DND-41 (cell line): ENCODE measurements around the gene TEDC1.

Source experiments
- ATAC-seq: fragments of 200-7000 bp; cut with Tn5 transposase; 3 replicates; pipeline ENCODE4 v1.9.1; 2021; ENCODE audit warnings: low read depth; ENCODE audit not compliant: insufficient read depth
- DNase-seq: peaks from one replicate; pipeline ENCODE4 v3.0.0-alpha.2; 2020
- H2AFZ ChIP-seq: 2 replicates; pipeline ENCODE4 v1.6.0; 2012; ENCODE audit warnings: low read depth, low read length
- H3K27ac ChIP-seq: 2 replicates; pipeline ENCODE4 v1.5.1; 2012; ENCODE audit warnings: low read length, inconsistent platforms
- H3K27me3 ChIP-seq: fragments of 200-600 bp; sonication (generic); 2 replicates; pipeline ENCODE4 v1.6.0; 2012; ENCODE audit warnings: low read length, mild to moderate bottlenecking, inconsistent platforms; ENCODE audit not compliant: insufficient read depth, poor library complexity
- H3K36me3 ChIP-seq: 2 replicates; pipeline ENCODE4 v1.5.1; 2012; ENCODE audit warnings: low read length, inconsistent platforms; ENCODE audit not compliant: insufficient read depth
- H3K4me1 ChIP-seq: 2 replicates; pipeline ENCODE4 v1.5.1; 2012; ENCODE audit warnings: mild to moderate bottlenecking, low read length; ENCODE audit not compliant: insufficient read depth
- H3K4me2 ChIP-seq: 2 replicates; pipeline ENCODE4 v1.6.0; 2012; ENCODE audit warnings: mild to moderate bottlenecking, moderate library complexity, low read length, inconsistent platforms; ENCODE audit not compliant: insufficient read depth
- H3K4me3 ChIP-seq, 2 experiments: fragments of 200-600 bp in 1 of 2; shearing (Covaris generic) in 1 of 2; 2 replicates each; pipeline ENCODE4 v1.5.1; 2012 to 2016; ENCODE audit warnings: inconsistent platforms in 2 of 2, low read length in 2 of 2, mild to moderate bottlenecking in 2 of 2, low read depth in 1 of 2, moderate library complexity in 1 of 2
- H3K79me2 ChIP-seq: 2 replicates; pipeline ENCODE4 v1.6.0; 2012; ENCODE audit warnings: low read length, inconsistent platforms; ENCODE audit not compliant: insufficient read depth
- H3K9ac ChIP-seq: 2 replicates; pipeline ENCODE4 v1.6.0; 2012; ENCODE audit warnings: low read depth, mild to moderate bottlenecking, inconsistent platforms, low read length, moderate library complexity
- H3K9me3 ChIP-seq: 2 replicates; pipeline ENCODE4 v1.5.1; 2012; ENCODE audit warnings: low read length, moderate library complexity, mild to moderate bottlenecking, inconsistent platforms; ENCODE audit not compliant: insufficient read depth, severe bottlenecking
- H4K20me1 ChIP-seq: 2 replicates; pipeline ENCODE4 v1.6.0; 2012; ENCODE audit warnings: low read length; ENCODE audit not compliant: insufficient read depth
- CTCF ChIP-seq: IDR thresholded peaks from 2 replicates; pipeline ENCODE4 v1.5.1; 2012; ENCODE audit warnings: borderline replicate concordance, low read length, moderate library complexity, mild to moderate bottlenecking; ENCODE audit not compliant: poor library complexity, severe bottlenecking; ENCODE audit errors: extremely low read depth
- EZH2 ChIP-seq: IDR thresholded peaks from 3 replicates; pipeline ENCODE4 v1.6.1; 2012; ENCODE audit warnings: borderline replicate concordance, low read depth, mild to moderate bottlenecking, moderate library complexity, low read length, inconsistent platforms; ENCODE audit not compliant: severe bottlenecking

TEDC1 gene

GRCh38 chr14:105531088-105531893 is 40.2 kb downstream of the TEDC1 start:
- H3K4me3 ChIP-seq, result no peak overlapping the region
- H3K27me3 ChIP-seq, result no peaks in the 10 kb centered on the region
- H3K4me2 ChIP-seq, result no peak overlapping the region
- no peak overlapping the region for H3K9ac ChIP-seq
- ATAC-seq (no peak), DNase-seq (no peak)
- TF ChIP-seq EZH2 (no peak), CTCF (no peak)
- no peak overlapping the region for H2AFZ ChIP-seq
- H3K4me1 ChIP-seq, result peaks cover 12% of the 10 kb centered on the region
- H3K27ac ChIP-seq, result no peak overlapping the region
- H4K20me1 ChIP-seq, result no peaks in the 10 kb centered on the region
- H3K36me3 ChIP-seq, result no peaks in the 10 kb centered on the region
- H3K79me2 ChIP-seq, result no peaks in the 10 kb centered on the region
- H3K9me3 ChIP-seq, result no peaks in the 10 kb centered on the region

GRCh38 chr14:105531894-105532623 is 41.0 kb downstream of the TEDC1 start:
- TF ChIP-seq CTCF (no peak), EZH2 (no peak)

GRCh38 chr14:105532735-105533141 is 41.7 kb downstream of the TEDC1 start:
- Histone ChIP-seq H3K36me3 (no peaks in the 10 kb centered on the region), H3K9me3 (no peaks in the 10 kb centered on the region), H3K27me3 (no peaks in the 10 kb centered on the region), H3K9ac (no peak overlapping the region), H4K20me1 (peaks cover 2% of the 10 kb centered on the region; the same call in 1 of the 2 replicates), H3K79me2 (no peaks in the 10 kb centered on the region), H3K4me3 (no peak overlapping the region), H2AFZ (no peak overlapping the region), H3K27ac (no peak overlapping the region), H3K4me2 (no peak overlapping the region), H3K4me1 (peaks cover 12% of the 10 kb centered on the region)
- ATAC-seq (0 out of 3 replicates have a peak, but pooled peaks have one; percentile 22), DNase-seq (no peak)
- peak; percentile 10 for TF ChIP-seq CTCF
- no peak for TF ChIP-seq EZH2

More at GRCh38 chr14:105531894-105532623, 41.0 kb downstream of the TEDC1 start:
- Histone ChIP-seq H3K4me3 (no peak overlapping the region), H3K27ac (no peak overlapping the region), H3K36me3 (no peaks in the 10 kb centered on the region), H3K27me3 (no peaks in the 10 kb centered on the region), H3K79me2 (no peaks in the 10 kb centered on the region), H3K9ac (no peak overlapping the region), H3K4me2 (no peak overlapping the region), H4K20me1 (no peaks in the 10 kb centered on the region), H2AFZ (no peak overlapping the region), H3K4me1 (peaks cover 12% of the 10 kb centered on the region), H3K9me3 (no peaks in the 10 kb centered on the region)
- no peak for ATAC-seq
- no peak for DNase-seq
